GM03348 (cell line): ENCODE results near the gene DOCK9.
"Not testable (repeated sequence)": the region's sequence is repeated elsewhere in the genome, so short reads cannot be mapped to it uniquely, and the experiment has no call there.

Experiments used
- DNase-seq: peaks from one replicate; pipeline ENCODE4 v3.0.0; 2012; ENCODE audit warnings: low spot score

Gene DOCK9

GRCh38 chr13:98824376-98825160, 153.3 kb downstream of the DOCK9 start:
- DNase-seq, result peak; percentile 19

- DNase-seq, result no peak
These were observed 154.4 kb downstream of the DOCK9 start for GRCh38 chr13:98823442-98823841.

GRCh38 chr13:98822225-98822606, 155.6 kb downstream of the DOCK9 start:
- DNase-seq, result peak; percentile 36

GRCh38 chr13:98821372-98822224, 156.3 kb downstream of the DOCK9 start:
- DNase-seq, result peak; percentile 57

GRCh38 chr13:98820744-98821371, 157.0 kb downstream of the DOCK9 start:
- DNase-seq, result no peak

GRCh38 chr13:98820300-98820699, 157.6 kb downstream of the DOCK9 start:
- no peak for DNase-seq

GRCh38 chr13:98819382-98820010, 158.4 kb downstream of the DOCK9 start:
- DNase-seq, result no peak

GRCh38 chr13:98816406-98816805, 161.5 kb downstream of the DOCK9 start:
- no peak for DNase-seq

GRCh38 chr13:98813993-98814392, 163.9 kb downstream of the DOCK9 start:
- DNase-seq, result no peak

GRCh38 chr13:98812186-98812790, 165.6 kb downstream of the DOCK9 start:
- not testable (repeated sequence) for DNase-seq

- DNase-seq, result no peak
These were observed 167.1 kb downstream of the DOCK9 start for GRCh38 chr13:98810746-98811145.

GRCh38 chr13:98809345-98809777, 168.5 kb downstream of the DOCK9 start:
- DNase-seq, result no peak

- no peak for DNase-seq
These were observed 170.1 kb downstream of the DOCK9 start for GRCh38 chr13:98807774-98808173.

- DNase-seq, result no peak
These were observed 173.5 kb downstream of the DOCK9 start for GRCh38 chr13:98804336-98804855.

- no peak for DNase-seq
These were observed 173.9 kb downstream of the DOCK9 start for GRCh38 chr13:98803921-98804320.

GRCh38 chr13:98803111-98803561, 174.7 kb downstream of the DOCK9 start:
- no peak for DNase-seq

- DNase-seq, result no peak
These were observed 175.3 kb downstream of the DOCK9 start for GRCh38 chr13:98802559-98802958.

- no peak for DNase-seq
These were observed 176.0 kb downstream of the DOCK9 start for GRCh38 chr13:98801626-98802418.

GRCh38 chr13:98800078-98800477, 177.8 kb downstream of the DOCK9 start:
- DNase-seq, result no peak

- peak; percentile 75 for DNase-seq
These were observed 178.8 kb downstream of the DOCK9 start for GRCh38 chr13:98798849-98799645.
